GM10248 (cell line): Measurements from ENCODE around the gene KRTAP4-6.

Experiments used
- CTCF ChIA-PET: fragments of 300-600 bp; sonication (Branson Sonifier 250); formaldehyde crosslinking; extraction: SDS; loops from one replicate; lab custom pipeline; 2021; ENCODE audit warnings: antibody characterized with exemption; lab: Yijun Ruan, JAX
- POLR2A ChIA-PET: fragments of 350-650 bp; sonication (Branson Sonifier 250); formaldehyde crosslinking; extraction: SDS; loops from one replicate; lab custom pipeline; 2020; ENCODE audit warnings: antibody characterized with exemption; lab: Yijun Ruan, JAX
- DNase-seq: peaks from one replicate; pipeline ENCODE4 v3.0.0; 2012; ENCODE audit errors: extremely low spot score
- TF ChIP-seq, protein P1 (sequence below): IDR thresholded peaks from 2 replicates; pipeline ENCODE4 v1.5.1; 2012; ENCODE audit warnings: mild to moderate bottlenecking, low read depth; ENCODE audit errors: extremely low read depth, missing control alignments, control extremely low read depth

KRTAP4-6 gene

DNA sequence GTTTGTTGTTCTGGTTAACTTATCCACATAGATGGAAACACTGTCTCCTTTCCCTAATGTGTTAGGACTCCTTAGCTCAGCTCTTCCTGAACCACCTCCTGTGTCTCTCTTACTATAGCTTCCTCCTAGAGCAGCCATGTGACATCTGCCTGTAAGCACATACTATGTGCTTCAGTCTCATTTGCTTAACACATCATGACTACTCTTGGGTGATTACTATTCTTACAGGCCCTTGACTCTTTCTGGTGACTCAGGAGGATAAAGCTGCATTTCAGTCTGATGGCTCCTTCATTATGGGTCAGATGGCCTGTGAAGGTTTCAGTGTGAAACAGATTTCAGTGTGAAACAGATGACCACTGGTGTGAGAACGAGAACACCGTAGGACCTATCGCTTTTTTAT is 38.0 kb upstream of the KRTAP4-6 start:
- no peak for DNase-seq
- TF ChIP-seq, protein P1, sequence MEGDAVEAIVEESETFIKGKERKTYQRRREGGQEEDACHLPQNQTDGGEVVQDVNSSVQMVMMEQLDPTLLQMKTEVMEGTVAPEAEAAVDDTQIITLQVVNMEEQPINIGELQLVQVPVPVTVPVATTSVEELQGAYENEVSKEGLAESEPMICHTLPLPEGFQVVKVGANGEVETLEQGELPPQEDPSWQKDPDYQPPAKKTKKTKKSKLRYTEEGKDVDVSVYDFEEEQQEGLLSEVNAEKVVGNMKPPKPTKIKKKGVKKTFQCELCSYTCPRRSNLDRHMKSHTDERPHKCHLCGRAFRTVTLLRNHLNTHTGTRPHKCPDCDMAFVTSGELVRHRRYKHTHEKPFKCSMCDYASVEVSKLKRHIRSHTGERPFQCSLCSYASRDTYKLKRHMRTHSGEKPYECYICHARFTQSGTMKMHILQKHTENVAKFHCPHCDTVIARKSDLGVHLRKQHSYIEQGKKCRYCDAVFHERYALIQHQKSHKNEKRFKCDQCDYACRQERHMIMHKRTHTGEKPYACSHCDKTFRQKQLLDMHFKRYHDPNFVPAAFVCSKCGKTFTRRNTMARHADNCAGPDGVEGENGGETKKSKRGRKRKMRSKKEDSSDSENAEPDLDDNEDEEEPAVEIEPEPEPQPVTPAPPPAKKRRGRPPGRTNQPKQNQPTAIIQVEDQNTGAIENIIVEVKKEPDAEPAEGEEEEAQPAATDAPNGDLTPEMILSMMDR, result no peak
- POLR2A ChIA-PET, result no interaction called here
- CTCF ChIA-PET, result interaction anchor here (0.6 to 1.2 kb wide), 2 partner anchors 47 to 485 kb away, joined by 3 to 4 read pairs; no protein-coding TSS in a partner anchor

GRCh38 chr17:41177727-41178271 is 37.5 kb upstream of the KRTAP4-6 start, which contains the start of gene KRTAP4-2:
TSS of gene KRTAP4-2 (minus strand) at chr17:41178221. CDS start at chr17:41178164, 57 bp downstream.
- ChIA-PET CTCF (interaction anchor here (1.2 kb wide), 1 partner anchor 46 kb away, joined by 4 read pairs; no protein-coding TSS in a partner anchor), POLR2A (no interaction called here)
- no peak for DNase-seq
- TF ChIP-seq, protein P1, result no peak

DNA sequence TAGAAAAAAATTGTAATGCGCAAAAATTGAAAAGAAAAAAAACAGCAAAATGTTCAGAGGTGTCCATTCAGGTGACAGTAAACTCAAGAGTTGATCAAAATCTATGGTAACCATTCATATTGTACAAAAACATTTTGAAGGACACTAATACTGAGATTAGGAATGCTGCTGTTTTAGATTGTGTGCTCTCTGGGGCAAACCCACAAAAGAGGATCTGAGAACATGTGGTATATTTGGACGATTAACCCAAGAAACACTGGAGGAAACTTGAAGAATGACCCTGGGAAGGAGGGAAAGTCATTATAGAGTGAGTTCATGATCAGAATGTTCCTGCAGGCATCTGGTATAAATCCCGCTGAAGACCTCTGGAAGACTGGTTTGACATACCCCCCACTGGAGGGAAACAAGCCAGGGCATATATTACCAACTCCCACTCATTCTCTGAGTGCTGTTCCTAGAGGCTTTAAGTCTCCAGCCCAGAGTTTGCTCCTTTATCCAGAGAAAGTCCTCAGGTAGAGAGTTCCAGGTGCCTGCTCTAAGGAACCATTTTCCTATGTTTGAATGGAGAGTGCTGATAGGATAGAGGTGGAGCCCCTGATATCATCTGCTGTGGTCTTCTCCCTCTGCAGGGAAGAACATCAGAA is 36.5 kb upstream of the KRTAP4-6 start:
- ChIA-PET CTCF (no interaction called here), POLR2A (no interaction called here)
- TF ChIP-seq, protein P1, result no peak
- no peak for DNase-seq

- DNase-seq, result no peak
- POLR2A ChIA-PET, result no interaction called here
- TF ChIP-seq, protein P1, result no peak
- CTCF ChIA-PET, result no interaction called here
Observed at GRCh38 chr17:41171886-41172285, 31.5 kb upstream of the KRTAP4-6 start.

DNA sequence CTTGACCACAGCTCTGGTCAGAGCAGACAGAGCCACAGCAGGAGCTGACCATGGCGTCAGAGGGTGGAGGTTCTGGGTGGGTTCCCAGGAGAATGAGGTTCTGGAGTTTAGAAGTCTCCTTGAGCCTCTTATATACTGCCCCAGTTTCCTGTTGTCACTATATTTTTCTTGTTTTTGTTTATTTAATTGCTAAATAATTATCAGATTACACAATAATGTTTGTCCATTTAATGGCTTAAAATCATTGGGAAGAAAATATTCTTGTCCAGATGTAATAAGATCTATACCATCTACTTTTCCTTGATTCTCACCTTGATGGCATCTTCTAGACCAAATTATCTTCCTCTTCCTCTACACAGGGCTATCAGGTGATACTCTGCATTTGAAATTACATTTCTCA is 27.8 kb upstream of the KRTAP4-6 start, which contains the start of gene KRTAP4-3:
Gene KRTAP4-3 (minus strand): TSS at position 101 of the 400 bp plus-strand sequence. CDS start 49 bp downstream, at position 52.
- no peak for DNase-seq
- ChIA-PET CTCF (no interaction called here), POLR2A (no interaction called here)
- TF ChIP-seq, protein P1, result no peak

- ChIA-PET CTCF (no interaction called here), POLR2A (no interaction called here)
- no peak for DNase-seq
- TF ChIP-seq, protein P1, result no peak
Observed at GRCh38 chr17:41167561-41167960, 27.2 kb upstream of the KRTAP4-6 start.
